ENCODE measurements around the gene CPSF2. TPM values are rescaled to one million over a fixed set of nuclear protein-coding genes. Genes with fewer than 3 reads are reported as not detected.

Gene CPSF2
- 38.7 TPM for total RNA-seq
- long read RNA-seq, full-length matches to known transcripts, result 7 of 19 reads
- long read RNA-seq, partial matches to known transcripts, result 10 of 19 reads
- long read RNA-seq, other reads (novel, unspliced or antisense), result 2 of 19 reads

DNA sequence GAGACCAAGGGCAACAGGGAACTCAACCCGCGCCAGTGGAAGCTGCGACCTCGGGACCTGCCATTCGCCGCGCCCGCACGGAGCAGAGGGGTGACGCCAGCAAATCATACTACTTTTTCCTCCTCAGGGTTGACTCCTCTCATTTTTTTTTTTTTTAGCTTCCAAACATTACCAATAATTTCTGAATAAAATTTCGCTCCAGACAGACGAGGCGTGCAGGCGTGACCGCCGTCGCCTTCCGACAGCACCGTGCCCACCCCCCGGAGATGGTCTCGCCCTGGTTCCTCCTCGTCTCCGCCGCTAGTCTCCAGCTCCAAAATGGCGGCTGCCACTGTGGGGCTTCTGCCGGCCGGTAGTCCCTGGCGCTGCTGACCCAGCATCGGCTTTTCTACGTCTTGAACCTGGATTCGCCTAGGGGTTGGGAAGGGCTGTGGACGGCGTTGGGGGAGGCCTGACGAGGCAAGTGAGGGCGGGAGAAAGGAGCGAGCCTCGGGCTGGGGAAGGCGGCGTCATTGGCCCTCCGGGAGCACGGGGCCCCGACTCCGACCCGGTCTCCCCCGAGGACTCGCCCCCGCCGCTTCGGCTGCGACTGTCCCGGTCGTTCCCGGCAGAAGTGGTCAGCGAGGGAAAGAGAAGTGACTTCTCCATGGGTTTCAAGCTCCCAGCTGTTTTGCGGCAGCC lies at the start of gene CPSF2, which contains the start of gene NDUFB1:
TSS of gene CPSF2 (plus strand) at position 300 of the 681 bp plus-strand sequence. CDS start 9,016 bp downstream, outside the sequence.
TSS of gene NDUFB1 (minus strand) at position 37 of the 681 bp plus-strand sequence. CDS start 4,069 bp downstream, outside the sequence.
- DNase-seq (peak; percentile 90), ATAC-seq (peak; percentile 93)
- intact Hi-C loops (cut with micrococcal nuclease), result no loop called here

- intact Hi-C loops (cut with micrococcal nuclease), result no loop called here
- ATAC-seq, result no peak
- DNase-seq, result no peak
These were observed 47.2 kb upstream of the CPSF2 start for GRCh38 chr14:92074555-92074954.

GRCh38 chr14:92088494-92088893 lies 33.3 kb upstream of the CPSF2 start:
- ATAC-seq, result no peak
- intact Hi-C loops (cut with micrococcal nuclease), result no loop called here
- DNase-seq, result no peak

DNA sequence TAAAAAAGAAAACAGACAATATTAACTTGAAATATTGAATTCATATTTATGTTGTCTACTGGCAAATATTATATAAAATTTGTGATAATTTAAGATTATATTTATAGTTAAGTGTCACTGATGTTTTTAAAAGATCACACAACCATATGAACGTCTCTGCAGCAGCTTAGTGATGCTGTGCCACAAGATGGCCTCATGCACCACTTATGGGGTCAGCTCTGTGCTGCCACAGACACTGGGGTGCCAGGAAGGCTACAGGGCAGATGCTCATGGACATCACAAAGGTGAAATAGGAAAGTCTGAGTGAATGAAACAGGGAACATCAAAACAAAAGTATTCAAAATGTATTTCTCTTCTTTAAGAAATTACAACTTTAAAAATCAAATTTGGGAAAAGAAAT lies 28.4 kb upstream of the CPSF2 start:
- intact Hi-C loops (cut with micrococcal nuclease), result no loop called here
- ATAC-seq, result no peak

DNA sequence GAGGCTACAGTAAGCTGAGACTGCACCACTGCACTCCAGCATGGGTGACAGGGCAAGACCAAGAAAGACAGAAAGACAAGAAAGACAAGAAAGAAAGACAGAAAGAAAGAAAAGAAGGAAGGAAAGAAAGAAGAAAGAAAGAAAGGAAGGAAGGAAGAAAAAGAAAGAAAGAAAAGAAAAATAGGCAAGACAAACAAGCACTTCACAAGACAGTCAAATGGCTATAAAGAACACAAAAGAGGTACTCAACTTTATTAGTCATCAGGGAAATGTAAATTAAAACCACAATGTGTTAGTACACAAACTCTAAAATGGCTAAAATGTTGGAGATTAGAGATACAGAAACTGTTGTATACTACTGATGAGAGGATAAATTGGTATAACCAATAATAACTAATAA lies 22.0 kb upstream of the CPSF2 start:
- intact Hi-C loops (cut with micrococcal nuclease), result no loop called here
- no peak for ATAC-seq

More for the DNA sequence above, 28.4 kb upstream of the CPSF2 start:
- DNase-seq, result no peak

GRCh38 chr14:92103363-92103989 lies 18.3 kb upstream of the CPSF2 start:
- ATAC-seq (no peak), DNase-seq (no peak)
- intact Hi-C loops (cut with micrococcal nuclease), result no loop called here

More for the DNA sequence above, 22.0 kb upstream of the CPSF2 start:
- no peak for DNase-seq

DNA sequence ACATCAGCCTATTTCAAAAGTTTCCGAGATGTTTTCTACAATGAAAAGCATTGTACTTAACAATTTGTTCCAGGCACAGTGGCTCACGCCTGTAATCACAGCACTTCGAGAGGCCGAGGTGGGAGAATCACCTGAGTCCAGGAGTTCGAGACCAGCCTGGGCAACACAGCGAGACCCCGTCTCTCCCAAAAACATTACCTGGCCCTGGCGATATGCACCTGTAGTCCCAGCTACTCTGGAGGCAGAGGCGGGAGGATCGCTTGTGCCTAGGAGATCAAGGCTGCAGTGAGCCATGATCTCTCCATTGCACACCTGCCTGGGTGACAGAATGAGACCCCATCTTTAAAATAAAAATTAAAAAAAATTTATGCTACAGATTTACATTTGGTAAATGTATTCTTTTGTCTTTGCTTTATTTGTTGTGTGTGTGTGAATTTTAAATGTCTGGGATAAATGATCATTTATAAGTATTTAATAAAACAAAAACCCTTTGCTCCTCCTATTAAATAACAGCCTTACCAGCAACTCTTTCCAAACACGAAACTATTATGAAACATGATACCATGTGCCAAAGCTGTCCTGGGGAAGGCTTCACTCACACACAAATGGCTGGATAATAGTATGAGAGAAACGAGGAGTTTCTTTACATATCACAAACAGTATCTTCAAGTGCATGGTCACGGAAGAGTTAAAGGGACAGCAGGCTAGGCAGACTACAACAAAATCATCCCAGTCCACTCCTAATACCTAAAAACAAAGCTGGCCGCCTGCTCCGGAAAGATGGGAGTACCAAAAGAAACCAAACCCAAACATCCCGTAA lies 16.5 kb upstream of the CPSF2 start:
- peak; percentile 5 for ATAC-seq

GRCh38 chr14:92105893-92106142 lies 16.0 kb upstream of the CPSF2 start:
- ATAC-seq, result peak; percentile 52

More for the DNA sequence above, 16.5 kb upstream of the CPSF2 start:
- intact Hi-C loops (cut with micrococcal nuclease), result no loop called here
- no peak for DNase-seq

GRCh38 chr14:92106143-92106926 lies 15.4 kb upstream of the CPSF2 start, which contains the start of gene ATXN3:
Gene ATXN3 (minus strand): TSS chr14:92106582. CDS start chr14:92106552, 30 bp downstream.
- peak; percentile 98 for DNase-seq
- intact Hi-C loops (cut with micrococcal nuclease), result no loop called here
- peak; percentile 96 for ATAC-seq

More at GRCh38 chr14:92105893-92106142, 16.0 kb upstream of the CPSF2 start:
- peak; percentile 78 for DNase-seq
- intact Hi-C loops (cut with micrococcal nuclease), result no loop called here

- intact Hi-C loops (cut with micrococcal nuclease), result no loop called here
- ATAC-seq (no peak), DNase-seq (no peak)
These were observed 13.2 kb upstream of the CPSF2 start for GRCh38 chr14:92108345-92109254.

GRCh38 chr14:92109490-92109889 lies 12.3 kb upstream of the CPSF2 start:
- intact Hi-C loops (cut with micrococcal nuclease), result no loop called here
- ATAC-seq, result no peak
- DNase-seq, result no peak

DNA sequence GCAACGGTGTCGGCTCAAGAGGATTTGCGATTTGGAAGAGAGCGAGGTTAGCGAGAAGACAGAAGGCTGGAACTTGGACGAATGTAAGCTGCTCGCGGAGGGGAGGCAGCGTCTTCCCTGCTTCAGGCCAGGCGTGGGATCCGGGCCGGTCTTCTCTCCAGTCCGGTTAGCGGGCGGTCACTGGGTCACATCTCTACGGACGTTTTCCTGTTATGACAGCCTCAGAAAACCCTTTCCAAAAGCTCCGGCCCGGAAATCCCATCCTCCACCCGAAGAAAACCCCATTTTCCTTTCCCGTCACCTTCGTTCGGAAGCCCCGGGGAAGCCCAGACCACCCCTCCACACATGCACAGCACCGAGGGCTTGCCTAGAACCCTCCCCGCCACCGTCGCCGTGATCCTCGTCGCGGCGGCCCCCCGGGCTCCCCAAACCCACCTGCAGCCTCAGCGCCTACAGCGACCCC lies 531 bp upstream of the CPSF2 start:
- DNase-seq (peak; percentile 68), ATAC-seq (peak; percentile 60)
- intact Hi-C loops (cut with micrococcal nuclease), result no loop called here

GRCh38 chr14:92122351-92122677 lies 545 bp downstream of the CPSF2 start:
- DNase-seq, result no peak
- peak; percentile 33 for ATAC-seq
- intact Hi-C loops (cut with micrococcal nuclease), result no loop called here

GRCh38 chr14:92122761-92123160 lies 992 bp downstream of the CPSF2 start:
- intact Hi-C loops (cut with micrococcal nuclease), result no loop called here
- no peak for ATAC-seq

GRCh38 chr14:92134456-92134855 lies 12.7 kb downstream of the CPSF2 start:
- intact Hi-C loops (cut with micrococcal nuclease), result no loop called here
- ATAC-seq (no peak), DNase-seq (no peak)

More at GRCh38 chr14:92122761-92123160, 992 bp downstream of the CPSF2 start:
- no peak for DNase-seq

- ATAC-seq (no peak), DNase-seq (no peak)
- intact Hi-C loops (cut with micrococcal nuclease), result no loop called here
These were observed 13.5 kb downstream of the CPSF2 start for GRCh38 chr14:92135269-92135668.

DNA sequence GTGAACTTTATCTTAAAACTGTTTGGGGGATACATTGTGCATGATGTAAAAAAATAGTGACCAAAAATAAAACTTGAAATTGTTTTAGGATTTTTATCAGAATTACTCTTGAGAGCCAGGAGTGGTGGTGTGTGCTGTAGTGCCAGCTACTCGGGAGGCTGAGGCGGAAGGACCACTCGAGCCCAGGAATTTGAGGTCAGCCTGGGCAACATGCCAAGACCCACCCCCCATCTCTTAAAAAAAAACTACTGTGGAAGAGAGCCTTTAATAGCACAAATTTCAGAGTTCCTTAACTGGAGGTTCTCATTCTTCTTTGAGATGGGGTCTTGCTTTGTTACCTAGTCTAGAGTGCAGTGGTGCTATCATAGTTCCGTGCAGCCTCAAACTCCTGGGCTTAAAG lies 21.5 kb downstream of the CPSF2 start:
- intact Hi-C loops (cut with micrococcal nuclease), result no loop called here
- no peak for ATAC-seq

GRCh38 chr14:92143962-92144361 lies 22.2 kb downstream of the CPSF2 start:
- DNase-seq, result no peak
- intact Hi-C loops (cut with micrococcal nuclease), result no loop called here
- no peak for ATAC-seq

More for the DNA sequence above, 21.5 kb downstream of the CPSF2 start:
- no peak for DNase-seq

Measured in left ventricle myocardium superior (tissue), 1 donor.